Loucy (cell line): ENCODE data around the gene CFAP300.

Experiments used
- H2AFZ ChIP-seq: fragments of 200-600 bp; sonication (generic); 2 replicates; pipeline ENCODE4 v1.6.0; 2016; ENCODE audit warnings: antibody characterized with exemption, mild to moderate bottlenecking, low read length, moderate library complexity
- H3F3A ChIP-seq: fragments of 200-600 bp; 2 replicates; pipeline ENCODE4 v1.6.0; 2016; ENCODE audit warnings: antibody characterized with exemption, low read depth, mild to moderate bottlenecking
- H3K27me3 ChIP-seq: fragments of 200-600 bp; sonication (generic); 2 replicates; pipeline ENCODE4 v1.6.1; 2014; ENCODE audit warnings: low read length, mild to moderate bottlenecking; ENCODE audit not compliant: insufficient read depth, poor library complexity, severe bottlenecking
- H3K36me3 ChIP-seq: fragments of 200-600 bp; sonication (generic); 2 replicates; pipeline ENCODE4 v1.6.1; 2016; ENCODE audit warnings: low read length; ENCODE audit not compliant: insufficient read depth
- H3K4me1 ChIP-seq: fragments of 200-600 bp; sonication (generic); 2 replicates; pipeline ENCODE4 v1.5.1; 2014; ENCODE audit warnings: low read length, mild to moderate bottlenecking; ENCODE audit not compliant: insufficient read depth, poor library complexity, severe bottlenecking
- H3K4me2 ChIP-seq: fragments of 200-600 bp; sonication (generic); 2 replicates; pipeline ENCODE4 v1.6.0; 2014; ENCODE audit warnings: antibody characterized with exemption, low read length, low read depth, mild to moderate bottlenecking; ENCODE audit not compliant: poor library complexity, severe bottlenecking
- H3K4me3 ChIP-seq: fragments of 200-600 bp; sonication (generic); 2 replicates; pipeline ENCODE4 v1.5.1; 2014; ENCODE audit warnings: low read length, mild to moderate bottlenecking, mixed read lengths; ENCODE audit not compliant: poor library complexity, severe bottlenecking
- H3K79me2 ChIP-seq: fragments of 200-600 bp; sonication (generic); 2 replicates; pipeline ENCODE4 v1.6.1; 2014; ENCODE audit warnings: low read length; ENCODE audit not compliant: insufficient read depth
- H3K9ac ChIP-seq: fragments of 200-600 bp; sonication (generic); 2 replicates; pipeline ENCODE4 v1.6.0; 2014; ENCODE audit warnings: mild to moderate bottlenecking, low read depth, low read length, moderate library complexity; ENCODE audit not compliant: poor library complexity, severe bottlenecking
- H3K9me2 ChIP-seq: fragments of 200-600 bp; sonication (generic); replicated peaks from 2 replicates; pipeline ENCODE4 v1.6.1; 2016; ENCODE audit warnings: low read depth, low read length, mixed read lengths
- H3K9me3 ChIP-seq: fragments of 200-600 bp; sonication (generic); 2 replicates; pipeline ENCODE4 v1.6.1; 2014; ENCODE audit warnings: mild to moderate bottlenecking, antibody characterized with exemption, low read length, low read depth; ENCODE audit not compliant: insufficient read depth
- H4K20me1 ChIP-seq: fragments of 200-600 bp; sonication (generic); 2 replicates; pipeline ENCODE4 v1.6.0; 2014; ENCODE audit warnings: antibody characterized with exemption, low read length, mild to moderate bottlenecking; ENCODE audit not compliant: insufficient read depth, poor library complexity, severe bottlenecking
- CTCF ChIP-seq: fragments of 200-600 bp; sonication (generic); conservative IDR thresholded peaks from 2 replicates; pipeline ENCODE4 v1.5.1; 2014; ENCODE audit warnings: mild to moderate bottlenecking, antibody characterized with exemption, low read length
- EZH2phosphoT487 ChIP-seq: fragments of 200-600 bp; IDR thresholded peaks from 2 replicates; pipeline ENCODE4 v1.6.1; 2018; ENCODE audit warnings: antibody characterized with exemption, mild to moderate bottlenecking, moderate library complexity, borderline replicate concordance

CFAP300 gene

GRCh38 chr11:102111787-102112508, 64.7 kb downstream of the CFAP300 start:
- TF ChIP-seq EZH2phosphoT487 (no peak), CTCF (no peak)
- Histone ChIP-seq H3K79me2 (no peaks in the 10 kb centered on the region), H3K9me3 (no peaks in the 10 kb centered on the region), H4K20me1 (no peaks in the 10 kb centered on the region), H3K36me3 (no peaks in the 10 kb centered on the region), H3K9ac (no peak overlapping the region), H3K4me1 (no peaks in the 10 kb centered on the region), H3K4me3 (no peak overlapping the region), H2AFZ (no peak overlapping the region), H3K9me2 (no peaks in the 10 kb centered on the region), H3F3A (no peaks in the 10 kb centered on the region), H3K4me2 (no peak overlapping the region), H3K27me3 (peaks cover 45% of the 10 kb centered on the region)

- no peaks in the 10 kb centered on the region for H3K36me3 ChIP-seq
- H3K79me2 ChIP-seq = no peaks in the 10 kb centered on the region
- no peaks in the 10 kb centered on the region for H3K9me3 ChIP-seq
- TF ChIP-seq CTCF = no peak
- no peak for TF ChIP-seq EZH2phosphoT487
- no peaks in the 10 kb centered on the region for H3K4me1 ChIP-seq
- peaks cover 50% of the 10 kb centered on the region for H3K27me3 ChIP-seq
- no peak overlapping the region for H3K9ac ChIP-seq
- H3K4me3 ChIP-seq = no peak overlapping the region
- H4K20me1 ChIP-seq = no peaks in the 10 kb centered on the region
- no peaks in the 10 kb centered on the region for H3F3A ChIP-seq
- no peaks in the 10 kb centered on the region for H3K9me2 ChIP-seq
- H3K4me2 ChIP-seq = no peak overlapping the region
- H2AFZ ChIP-seq = no peak overlapping the region
These were observed 65.2 kb downstream of the CFAP300 start for GRCh38 chr11:102112509-102112821.

GRCh38 chr11:102114032-102114431, 66.8 kb downstream of the CFAP300 start:
- no peaks in the 10 kb centered on the region for H4K20me1 ChIP-seq
- H3K79me2 ChIP-seq = no peaks in the 10 kb centered on the region
- no peak overlapping the region for H3K4me2 ChIP-seq
- no peaks in the 10 kb centered on the region for H3K4me1 ChIP-seq
- H3K9me3 ChIP-seq = no peaks in the 10 kb centered on the region
- H3K9me2 ChIP-seq = no peaks in the 10 kb centered on the region
- H3F3A ChIP-seq = no peaks in the 10 kb centered on the region
- H3K9ac ChIP-seq = no peak overlapping the region
- H3K27me3 ChIP-seq = peaks cover 58% of the 10 kb centered on the region
- no peak for TF ChIP-seq EZH2phosphoT487
- TF ChIP-seq CTCF = no peak
- H3K36me3 ChIP-seq = no peaks in the 10 kb centered on the region
- no peak overlapping the region for H2AFZ ChIP-seq
- H3K4me3 ChIP-seq = no peak overlapping the region
